H9 (cell line): Measurements from ENCODE around the gene NPB. TPM values are rescaled to one million over a fixed set of nuclear protein-coding genes. Genes with fewer than 3 reads are reported as not detected.

Experiments used
- DNase-seq: peaks from one replicate; pipeline ENCODE4 v3.0.0-alpha.2; 2017
- H2AFZ ChIP-seq: one replicate; pipeline ENCODE4 v1.6.1; 2013; ENCODE audit warnings: mild to moderate bottlenecking, low read length, control low read depth, moderate library complexity
- H2AK5ac ChIP-seq: 2 replicates; pipeline ENCODE4 v1.6.1; 2013; ENCODE audit warnings: low read length, control low read depth, mixed read lengths; ENCODE audit not compliant: insufficient read length
- H2BK120ac ChIP-seq: one replicate; pipeline ENCODE4 v1.6.1; 2013; ENCODE audit warnings: low read depth, mild to moderate bottlenecking, low read length, control low read depth, inconsistent platforms; ENCODE audit not compliant: poor library complexity, severe bottlenecking
- H2BK12ac ChIP-seq: 2 replicates; pipeline ENCODE4 v1.6.1; 2013; ENCODE audit warnings: low read length, control low read depth, mixed read lengths, low read depth; ENCODE audit not compliant: insufficient read length
- H2BK15ac ChIP-seq: 2 replicates; pipeline ENCODE4 v1.6.1; 2013; ENCODE audit warnings: low read depth, low read length, control low read depth
- H2BK20ac ChIP-seq: one replicate; pipeline ENCODE4 v1.6.1; 2013; ENCODE audit warnings: low read depth, mild to moderate bottlenecking, low read length, control low read depth, inconsistent platforms; ENCODE audit not compliant: poor library complexity, severe bottlenecking
- H2BK5ac ChIP-seq: 2 replicates; pipeline ENCODE4 v1.6.1; 2013; ENCODE audit warnings: low read length, control low read depth, mixed read lengths; ENCODE audit not compliant: insufficient read length
- H3K14ac ChIP-seq: 2 replicates; pipeline ENCODE4 v1.6.1; 2013; ENCODE audit warnings: low read length, control low read depth; ENCODE audit not compliant: insufficient read depth
- H3K18ac ChIP-seq: 2 replicates; pipeline ENCODE4 v1.6.1; 2013; ENCODE audit warnings: low read depth, mild to moderate bottlenecking, mixed read lengths, low read length, control low read depth; ENCODE audit not compliant: insufficient read length
- H3K23ac ChIP-seq: 2 replicates; pipeline ENCODE4 v1.6.1; 2013; ENCODE audit warnings: low read length, control low read depth, mixed read lengths, low read depth; ENCODE audit not compliant: insufficient read length
- H3K23me2 ChIP-seq: 2 replicates; pipeline ENCODE4 v1.6.1; 2013; ENCODE audit warnings: low read depth, mild to moderate bottlenecking, mixed read lengths, low read length, control low read depth; ENCODE audit not compliant: insufficient read length, poor library complexity, severe bottlenecking
- H3K27ac ChIP-seq: 2 replicates; pipeline ENCODE4 v1.5.1; 2013; ENCODE audit warnings: low read length, control low read depth, mixed read lengths, low read depth; ENCODE audit not compliant: insufficient read length
- H3K27me3 ChIP-seq: 2 replicates; pipeline ENCODE4 v1.6.1; 2013; ENCODE audit warnings: low read length, control low read depth, inconsistent platforms; ENCODE audit not compliant: insufficient read depth
- H3K4ac ChIP-seq: 2 replicates; pipeline ENCODE4 v1.6.1; 2013; ENCODE audit warnings: low read depth, mild to moderate bottlenecking, control low read depth, inconsistent platforms, low read length, moderate library complexity
- H3K4me1 ChIP-seq: 2 replicates; pipeline ENCODE4 v1.6.1; 2013; ENCODE audit warnings: low read length, control low read depth, inconsistent platforms; ENCODE audit not compliant: insufficient read depth
- H3K4me2 ChIP-seq: 2 replicates; pipeline ENCODE4 v1.6.1; 2013; ENCODE audit warnings: low read length, control low read depth, mixed read lengths; ENCODE audit not compliant: insufficient read length, insufficient read depth
- H3K56ac ChIP-seq: 2 replicates; pipeline ENCODE4 v1.6.1; 2013; ENCODE audit warnings: low read depth, mild to moderate bottlenecking, mixed read lengths, low read length, control low read depth; ENCODE audit not compliant: insufficient read length
- H3K79me1 ChIP-seq: 2 replicates; pipeline ENCODE4 v1.6.1; 2013; ENCODE audit warnings: low read depth, mild to moderate bottlenecking, moderate library complexity, low read length, control low read depth, inconsistent platforms; ENCODE audit not compliant: insufficient read depth, poor library complexity, severe bottlenecking
- H3K79me2 ChIP-seq: 2 replicates; pipeline ENCODE4 v1.6.1; 2013; ENCODE audit warnings: low read length, control low read depth, inconsistent platforms; ENCODE audit not compliant: insufficient read depth
- H3K9ac ChIP-seq: 2 replicates; pipeline ENCODE4 v1.6.1; 2013; ENCODE audit warnings: low read length, control low read depth, mixed read lengths; ENCODE audit not compliant: insufficient read length; ENCODE audit errors: extremely low read depth
- H3K9me3 ChIP-seq: one replicate; pipeline ENCODE4 v1.6.1; 2013; ENCODE audit warnings: low read depth, low read length, inconsistent platforms; ENCODE audit not compliant: control insufficient read depth
- H3T11ph ChIP-seq: one replicate; pipeline ENCODE4 v1.6.1; 2013; ENCODE audit warnings: mild to moderate bottlenecking, low read length, control low read depth, inconsistent platforms
- H4K20me1 ChIP-seq: one replicate; pipeline ENCODE4 v1.6.1; 2013; ENCODE audit not compliant: control insufficient read depth, insufficient read length, insufficient read depth
- H4K5ac ChIP-seq: 2 replicates; pipeline ENCODE4 v1.6.1; 2013; ENCODE audit warnings: low read depth, mild to moderate bottlenecking, mixed read lengths, low read length, control low read depth; ENCODE audit not compliant: insufficient read length
- H4K8ac ChIP-seq: replicated peaks from 2 replicates; pipeline ENCODE4 v1.6.1; 2013; ENCODE audit warnings: low read length, control low read depth, mixed read lengths, low read depth; ENCODE audit not compliant: insufficient read length
- H4K91ac ChIP-seq: 2 replicates; pipeline ENCODE4 v1.6.1; 2013; ENCODE audit warnings: low read depth, mild to moderate bottlenecking, moderate library complexity, mixed read lengths, low read length, control low read depth; ENCODE audit not compliant: insufficient read length
- H3K27ac Mint-ChIP-seq, 3 experiments: 2 replicates in 2 of 3; 3 replicates in 1 of 3; pipeline ENCODE4 v1.8.0; 2020 to 2021; ENCODE audit warnings: mixed read lengths in 3 of 3, mild to moderate bottlenecking in 1 of 3, moderate library complexity in 1 of 3
- H3K27me3 Mint-ChIP-seq: 2 replicates; pipeline ENCODE4 v1.8.0; 2021; ENCODE audit warnings: low read depth, mild to moderate bottlenecking, moderate library complexity, mixed read lengths
- H3K36me3 Mint-ChIP-seq, 3 experiments: 2 replicates in 2 of 3; 3 replicates in 1 of 3; pipeline ENCODE4 v1.8.0; 2020 to 2021; ENCODE audit warnings: low read depth in 3 of 3, mixed read lengths in 3 of 3; ENCODE audit not compliant: insufficient read depth in 1 of 3
- H3K4me1 Mint-ChIP-seq, 2 experiments: 2 replicates each; pipeline ENCODE4 v1.8.0; 2020; ENCODE audit warnings: mixed read lengths in 2 of 2
- H3K4me3 Mint-ChIP-seq, 2 experiments: 2 replicates in 1 of 2; 3 replicates in 1 of 2; pipeline ENCODE4 v1.8.0; 2020 to 2021; ENCODE audit warnings: mild to moderate bottlenecking in 2 of 2, mixed read lengths in 2 of 2, moderate library complexity in 1 of 2
- H3K9me3 Mint-ChIP-seq, 2 experiments: 2 replicates in 1 of 2; 3 replicates in 1 of 2; pipeline ENCODE4 v1.8.0; 2020; ENCODE audit warnings: mild to moderate bottlenecking in 2 of 2, mixed read lengths in 2 of 2, moderate library complexity in 1 of 2
- WGBS: extraction: QIAGEN DNeasy Blood & Tissue Kit; methylation state at CpG from one replicate; pipeline ENCODE4 v1.1.7; 2013; ENCODE audit warnings: missing lambda C conversion rate, low lambda C conversion rate, mixed read lengths; ENCODE audit not compliant: insufficient read length; ENCODE audit errors: extremely low coverage; 5-methylcytosine and 5-hydroxymethylcytosine counted together
- total RNA-seq: library from RNA; stranded (reverse); gene quantifications from 2 replicates; pipeline ENCODE4 v1.2.1, GENCODE V29; 2021
- TF ChIP-seq, protein P1 (sequence below): fragments of 200-600 bp; sonication (generic); conservative IDR thresholded peaks from 3 replicates; pipeline ENCODE4 v1.8.0; 2021; ENCODE audit warnings: antibody characterized with exemption, mild to moderate bottlenecking

The NPB gene
- total RNA-seq, 1 experiment from 2014 or later: 2.1 TPM

DNA sequence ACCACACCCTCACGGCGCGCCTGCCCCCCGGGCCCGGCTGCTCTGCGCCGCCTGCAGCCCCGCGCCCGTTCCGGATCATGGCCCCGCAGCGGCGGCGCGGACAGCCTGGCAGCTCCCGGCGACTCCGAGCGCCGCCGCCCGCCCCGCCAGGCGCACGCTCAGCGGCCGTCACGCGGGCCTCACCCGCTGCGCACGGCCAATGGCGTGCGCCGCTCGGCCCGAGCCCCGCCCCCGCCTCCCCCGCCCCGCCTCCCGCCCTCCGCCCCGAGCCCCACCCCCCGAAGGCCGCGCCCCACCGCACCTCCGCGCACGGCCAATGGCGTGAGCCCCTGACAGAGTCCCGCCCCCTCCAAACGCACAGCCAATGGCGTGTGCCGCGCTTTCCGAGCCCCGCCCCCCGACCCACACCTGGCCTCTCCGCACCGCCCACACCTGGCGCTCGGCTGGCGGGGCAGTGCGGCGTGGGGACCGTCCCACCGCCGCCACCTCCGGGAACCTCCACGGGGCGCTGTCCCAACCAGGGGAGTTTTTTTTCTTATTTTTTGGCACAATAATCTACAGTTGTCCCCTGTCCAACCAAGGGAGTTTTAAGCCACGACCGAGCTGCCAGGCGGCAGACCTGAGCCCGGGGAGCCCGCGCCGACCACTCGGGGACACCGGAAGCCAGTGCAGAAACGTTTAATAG, 9.4 kb downstream of the NPB start, which contains the start of gene PCYT2:
Gene PCYT2 (minus strand): TSS at position 123 of the 685 bp plus-strand sequence. CDS start 44 bp downstream, at position 79.
- no peak within 1 kb of the TSS for H3K23ac ChIP-seq
- no peak within 1 kb of the TSS for H3K56ac ChIP-seq
- H3K27me3 ChIP-seq: no peaks in the 10 kb centered on the region
- no peaks in the 10 kb centered on the region for H3K79me1 ChIP-seq
- H3K4me1 ChIP-seq: no peaks in the 10 kb centered on the region
- WGBS: no CpG with 5 or more reads among the region's 84 CpGs
- no peak within 1 kb of the TSS for H3K18ac ChIP-seq
- H3K4me2 ChIP-seq: peak within 1 kb of the TSS; percentile 48
- H3K27ac Mint-ChIP-seq: peak within 1 kb of the TSS in 1 of 3 experiments; percentile 27; a peak in 1 of 7 replicates
- H2BK5ac ChIP-seq: no peak within 1 kb of the TSS
- no peak within 1 kb of the TSS for H3K27ac ChIP-seq
- H3K4me3 Mint-ChIP-seq: peak within 1 kb of the TSS; percentile 79 to 92
- H3K9ac ChIP-seq: peak within 1 kb of the TSS; percentile 21
- H2AFZ ChIP-seq: no peak within 1 kb of the TSS
- TF ChIP-seq, protein P1, sequence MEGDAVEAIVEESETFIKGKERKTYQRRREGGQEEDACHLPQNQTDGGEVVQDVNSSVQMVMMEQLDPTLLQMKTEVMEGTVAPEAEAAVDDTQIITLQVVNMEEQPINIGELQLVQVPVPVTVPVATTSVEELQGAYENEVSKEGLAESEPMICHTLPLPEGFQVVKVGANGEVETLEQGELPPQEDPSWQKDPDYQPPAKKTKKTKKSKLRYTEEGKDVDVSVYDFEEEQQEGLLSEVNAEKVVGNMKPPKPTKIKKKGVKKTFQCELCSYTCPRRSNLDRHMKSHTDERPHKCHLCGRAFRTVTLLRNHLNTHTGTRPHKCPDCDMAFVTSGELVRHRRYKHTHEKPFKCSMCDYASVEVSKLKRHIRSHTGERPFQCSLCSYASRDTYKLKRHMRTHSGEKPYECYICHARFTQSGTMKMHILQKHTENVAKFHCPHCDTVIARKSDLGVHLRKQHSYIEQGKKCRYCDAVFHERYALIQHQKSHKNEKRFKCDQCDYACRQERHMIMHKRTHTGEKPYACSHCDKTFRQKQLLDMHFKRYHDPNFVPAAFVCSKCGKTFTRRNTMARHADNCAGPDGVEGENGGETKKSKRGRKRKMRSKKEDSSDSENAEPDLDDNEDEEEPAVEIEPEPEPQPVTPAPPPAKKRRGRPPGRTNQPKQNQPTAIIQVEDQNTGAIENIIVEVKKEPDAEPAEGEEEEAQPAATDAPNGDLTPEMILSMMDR: peak; percentile 38; the same call in 2 of the 3 replicates
- H3K4me1 Mint-ChIP-seq: peaks cover 0 to 2% of the 10 kb centered on the region in 2 experiments; a peak in 2 of 4 replicates
- H3K27me3 Mint-ChIP-seq: no peaks in the 10 kb centered on the region
- H2BK12ac ChIP-seq: no peak within 1 kb of the TSS
- H3K4ac ChIP-seq: no peak within 1 kb of the TSS
- no peak within 1 kb of the TSS for H3K14ac ChIP-seq
- H2BK15ac ChIP-seq: no peak within 1 kb of the TSS; the same call in 1 of the 2 replicates
- no peak within 1 kb of the TSS for H3T11ph ChIP-seq
- H3K23me2 ChIP-seq: peaks cover 6% of the 10 kb centered on the region
- DNase-seq: peak; percentile 97
- no peaks in the 10 kb centered on the region for H4K20me1 ChIP-seq
- no peaks in the 10 kb centered on the region for H3K9me3 Mint-ChIP-seq
- H4K91ac ChIP-seq: no peak within 1 kb of the TSS
- no peaks in the 10 kb centered on the region for H3K9me3 ChIP-seq
- no peak within 1 kb of the TSS for H4K8ac ChIP-seq
- H3K79me2 ChIP-seq: no peaks in the 10 kb centered on the region
- no peak within 1 kb of the TSS for H2BK20ac ChIP-seq
- H2BK120ac ChIP-seq: no peak within 1 kb of the TSS
- no peak within 1 kb of the TSS for H4K5ac ChIP-seq
- H2AK5ac ChIP-seq: no peak within 1 kb of the TSS
- H3K36me3 Mint-ChIP-seq: peaks cover 15 to 45% (median 36%) of the 10 kb centered on the region in 3 experiments; a peak in 6 of 7 replicates
